DND-41 (cell line): ENCODE results near the gene KLK4.

Experiments
- EZH2 ChIP-seq: IDR thresholded peaks from 3 replicates; pipeline ENCODE4 v1.6.1; 2012; ENCODE audit warnings: borderline replicate concordance, low read depth, mild to moderate bottlenecking, moderate library complexity, low read length, inconsistent platforms; ENCODE audit not compliant: severe bottlenecking
- TF ChIP-seq, protein P1 (sequence below): IDR thresholded peaks from 2 replicates; pipeline ENCODE4 v1.5.1; 2012; ENCODE audit warnings: borderline replicate concordance, low read length, moderate library complexity, mild to moderate bottlenecking; ENCODE audit not compliant: poor library complexity, severe bottlenecking; ENCODE audit errors: extremely low read depth

DNA sequence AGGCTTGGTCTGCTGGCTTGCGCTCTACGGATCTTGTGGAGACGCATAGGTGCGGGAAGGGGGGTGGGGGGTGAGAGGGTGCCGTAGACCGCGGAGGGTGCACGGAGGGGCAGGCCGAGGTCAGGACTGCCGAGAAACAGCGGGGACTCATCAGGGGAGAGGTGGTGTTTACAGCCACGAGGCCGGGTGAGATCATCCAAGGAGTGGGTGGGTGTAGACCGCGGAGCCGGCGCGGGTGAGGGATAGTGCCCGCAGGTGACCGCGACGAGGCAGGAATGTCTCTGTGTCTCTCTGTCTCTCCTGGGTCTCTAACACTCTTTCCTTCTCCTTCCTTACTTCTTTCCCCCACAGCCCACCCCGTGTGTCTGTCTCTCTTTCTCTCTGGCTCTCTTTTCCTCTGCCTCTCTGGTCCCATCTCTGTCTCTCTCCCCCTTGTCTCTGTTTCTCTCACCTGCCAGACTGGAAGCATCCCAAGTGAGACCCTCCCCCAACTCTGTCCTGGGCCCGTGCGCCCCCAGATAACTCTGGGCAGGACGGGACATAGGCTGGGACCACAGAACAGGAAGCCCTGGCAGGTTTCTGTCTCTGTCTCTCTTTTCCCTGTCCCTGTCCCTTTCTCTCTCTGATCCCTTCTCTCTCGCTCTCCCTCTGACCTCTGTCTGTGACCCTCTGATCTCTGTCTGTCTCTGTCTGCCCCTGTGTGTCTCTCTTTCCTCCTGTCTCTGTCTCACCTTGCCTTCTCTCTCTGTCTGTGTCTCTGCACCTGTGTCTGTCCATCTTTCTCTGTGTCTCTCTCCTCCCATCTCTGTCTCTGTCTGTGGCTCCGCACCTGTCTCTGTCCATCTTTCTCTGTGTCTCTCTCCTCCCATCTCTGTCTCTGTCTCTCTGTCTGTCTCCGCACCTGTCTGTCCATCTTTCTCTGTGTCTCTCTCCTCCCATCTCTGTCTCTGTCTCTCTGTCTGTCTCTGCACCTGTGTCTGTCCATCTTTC lies 1.8 kb upstream of the KLK4 start:
- TF ChIP-seq, protein P1, sequence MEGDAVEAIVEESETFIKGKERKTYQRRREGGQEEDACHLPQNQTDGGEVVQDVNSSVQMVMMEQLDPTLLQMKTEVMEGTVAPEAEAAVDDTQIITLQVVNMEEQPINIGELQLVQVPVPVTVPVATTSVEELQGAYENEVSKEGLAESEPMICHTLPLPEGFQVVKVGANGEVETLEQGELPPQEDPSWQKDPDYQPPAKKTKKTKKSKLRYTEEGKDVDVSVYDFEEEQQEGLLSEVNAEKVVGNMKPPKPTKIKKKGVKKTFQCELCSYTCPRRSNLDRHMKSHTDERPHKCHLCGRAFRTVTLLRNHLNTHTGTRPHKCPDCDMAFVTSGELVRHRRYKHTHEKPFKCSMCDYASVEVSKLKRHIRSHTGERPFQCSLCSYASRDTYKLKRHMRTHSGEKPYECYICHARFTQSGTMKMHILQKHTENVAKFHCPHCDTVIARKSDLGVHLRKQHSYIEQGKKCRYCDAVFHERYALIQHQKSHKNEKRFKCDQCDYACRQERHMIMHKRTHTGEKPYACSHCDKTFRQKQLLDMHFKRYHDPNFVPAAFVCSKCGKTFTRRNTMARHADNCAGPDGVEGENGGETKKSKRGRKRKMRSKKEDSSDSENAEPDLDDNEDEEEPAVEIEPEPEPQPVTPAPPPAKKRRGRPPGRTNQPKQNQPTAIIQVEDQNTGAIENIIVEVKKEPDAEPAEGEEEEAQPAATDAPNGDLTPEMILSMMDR: no peak
- no peak for TF ChIP-seq EZH2
